SK-N-SH (cell line): ENCODE results near the gene ITSN1. TPM values are rescaled to one million over a fixed set of nuclear protein-coding genes. Genes with fewer than 3 reads are reported as not detected.

Experiments used
- CTCF ChIA-PET: fragments of 300-600, 350-600 bp; formaldehyde crosslinking; extraction: SDS; loops from one replicate; lab custom pipeline; 2021; lab: Yijun Ruan, JAX
- POLR2A ChIA-PET: fragments of 350-600 bp; sonication (Branson Sonifier 250); formaldehyde crosslinking; extraction: SDS; loops from one replicate; lab custom pipeline; 2020; ENCODE audit warnings: antibody characterized with exemption, inconsistent platforms; lab: Yijun Ruan, JAX
- DNase-seq: peaks from one replicate; pipeline ENCODE4 v3.0.0; 2012
- H2AFZ ChIP-seq: fragments of 200-600 bp; sonication (generic); 2 replicates; pipeline ENCODE4 v1.8.1; 2016; ENCODE audit warnings: antibody characterized with exemption, mild to moderate bottlenecking, low read depth
- H3F3A ChIP-seq: fragments of 200-600 bp; sonication (generic); replicated peaks from 2 replicates; pipeline ENCODE3; 2016; ENCODE audit warnings: antibody characterized with exemption, mild to moderate bottlenecking; ENCODE audit not compliant: insufficient read depth
- H3K27ac ChIP-seq, 2 experiments: fragments of 200-500 bp in 1 of 2; fragments of 200-600 bp in 1 of 2; sonication (Bioruptor generic) in 1 of 2; sonication (generic), shearing (Covaris generic) in 1 of 2; 2 replicates each; pipeline versions ENCODE4 v1.5.1 to v1.6.1; 2014 to 2016; ENCODE audit warnings: low read depth in 2 of 2, inconsistent platforms in 1 of 2, low read length in 1 of 2, mild to moderate bottlenecking in 1 of 2, mixed read lengths in 1 of 2
- H3K27me3 ChIP-seq: fragments of 200-600 bp; sonication (generic), shearing (Covaris generic); 2 replicates; pipeline ENCODE4 v1.6.1; 2016; ENCODE audit warnings: mixed run types; ENCODE audit not compliant: insufficient read depth
- H3K36me3 ChIP-seq, 2 experiments: fragments of 200-500 bp in 1 of 2; fragments of 200-600 bp in 1 of 2; sonication (Bioruptor generic) in 1 of 2; sonication (generic) in 1 of 2; replicated peaks in 1 of 2; 2 replicates each; pipeline versions ENCODE3 to v1.5.1; 2014 to 2016; ENCODE audit warnings: low read length in 1 of 2, mild to moderate bottlenecking in 1 of 2; ENCODE audit not compliant: insufficient read depth in 2 of 2, control insufficient read depth in 1 of 2
- H3K4me1 ChIP-seq, 2 experiments: fragments of 200-500 bp in 1 of 2; fragments of 200-600 bp in 1 of 2; sonication (Bioruptor generic) in 1 of 2; sonication (generic), shearing (Covaris generic) in 1 of 2; 2 replicates each; pipeline versions ENCODE4 v1.5.1 to v1.6.1; 2014 to 2016; ENCODE audit warnings: low read depth in 1 of 2, low read length in 1 of 2, mixed run types in 1 of 2; ENCODE audit not compliant: insufficient read depth in 2 of 2, control insufficient read depth in 1 of 2
- H3K4me2 ChIP-seq: fragments of 200-600 bp; sonication (generic), shearing (Covaris generic); 2 replicates; pipeline ENCODE4 v1.6.1; 2017; ENCODE audit warnings: mixed run types
- H3K4me3 ChIP-seq, 2 experiments: fragments of 200-500 bp in 1 of 2; fragments of 200-600 bp in 1 of 2; sonication (Bioruptor generic) in 1 of 2; sonication (generic), shearing (Covaris generic) in 1 of 2; 2 replicates each; pipeline versions ENCODE4 v1.5.1 to v1.8.1; 2014 to 2016; ENCODE audit warnings: low read depth in 2 of 2, inconsistent platforms in 1 of 2, low read length in 1 of 2, mild to moderate bottlenecking in 1 of 2, mixed read lengths in 1 of 2, moderate library complexity in 1 of 2
- H3K79me2 ChIP-seq: fragments of 200-600 bp; sonication (generic); 2 replicates; pipeline ENCODE4 v1.8.1; 2017; ENCODE audit warnings: mild to moderate bottlenecking; ENCODE audit not compliant: insufficient read depth
- H3K9ac ChIP-seq: fragments of 200-600 bp; sonication (generic); 2 replicates; pipeline ENCODE4 v1.6.1; 2017; ENCODE audit warnings: mixed run types
- H3K9me2 ChIP-seq: fragments of 200-600 bp; sonication (generic); 2 replicates; pipeline ENCODE4 v1.6.1; 2017; ENCODE audit warnings: mixed run types
- H3K9me3 ChIP-seq: fragments of 200-600 bp; sonication (generic); 2 replicates; pipeline ENCODE4 v1.6.1; 2017; ENCODE audit warnings: mixed run types, mild to moderate bottlenecking, moderate library complexity
- H4K20me1 ChIP-seq: fragments of 200-600 bp; sonication (generic); 2 replicates; pipeline ENCODE4 v1.6.1; 2017; ENCODE audit warnings: mild to moderate bottlenecking, mixed run types; ENCODE audit not compliant: insufficient read depth
- ELF1 ChIP-seq: IDR thresholded peaks from 2 replicates; pipeline ENCODE4 v1.4.0; 2012
- EZH2phosphoT487 ChIP-seq: fragments of 200-600 bp; sonication (generic); IDR thresholded peaks from 2 replicates; pipeline ENCODE4 v1.6.1; 2017; ENCODE audit warnings: low read depth, mixed run types, mild to moderate bottlenecking, antibody characterized with exemption, moderate library complexity, borderline replicate concordance
- FOXJ3 ChIP-seq: sonication (generic); formaldehyde crosslinking; IDR thresholded peaks from 2 replicates; pipeline ENCODE4 v1.5.1; 2020; ENCODE audit warnings: mild to moderate bottlenecking, missing genetic modification reagents
- FOXM1 ChIP-seq: IDR thresholded peaks from 2 replicates; pipeline ENCODE4 v1.4.0; 2012; ENCODE audit warnings: low read depth, mild to moderate bottlenecking
- GABPA ChIP-seq: IDR thresholded peaks from 2 replicates; pipeline ENCODE4 v1.4.0; 2012; ENCODE audit warnings: low read depth, mild to moderate bottlenecking
- JUND ChIP-seq: IDR thresholded peaks from 2 replicates; pipeline ENCODE4 v1.4.0; 2012
- NFIC ChIP-seq: IDR thresholded peaks from 2 replicates; pipeline ENCODE4 v1.4.0; 2012; ENCODE audit warnings: borderline replicate concordance
- NRF1 ChIP-seq: IDR thresholded peaks from 2 replicates; pipeline ENCODE4 v1.6.1; 2012; ENCODE audit warnings: low read depth, mild to moderate bottlenecking, low read length
- RAD21 ChIP-seq: IDR thresholded peaks from 2 replicates; pipeline ENCODE4 v1.6.1; 2012; ENCODE audit warnings: mild to moderate bottlenecking, low read length
- RFX5 ChIP-seq: IDR thresholded peaks from 2 replicates; pipeline ENCODE4 v1.6.1; 2012; ENCODE audit warnings: mild to moderate bottlenecking, improper control_type of control experiment, low read length
- TAF1 ChIP-seq: IDR thresholded peaks from 2 replicates; pipeline ENCODE4 v1.6.1; 2012; ENCODE audit warnings: low read depth, mild to moderate bottlenecking, low read length, moderate library complexity, borderline replicate concordance
- YY1 ChIP-seq: IDR thresholded peaks from 2 replicates; pipeline ENCODE4 v1.4.0; 2012; ENCODE audit warnings: low read depth, mild to moderate bottlenecking
- WGBS: methylation state at CpG from one replicate; pipeline ENCODE4 v1.1.6; 2017; ENCODE audit warnings: low lambda C conversion rate; 5-methylcytosine and 5-hydroxymethylcytosine counted together
- polyA plus RNA-seq, 3 experiments: library from polyadenylated mRNA; depleted of rRNA; stranded (reverse); fragments of >200 nt; gene quantifications; 2 replicates each; pipeline ENCODE4 v1.2.3, GENCODE V29; 2012
- TF ChIP-seq, protein P1 (sequence below): IDR thresholded peaks from 2 replicates; pipeline ENCODE4 v1.6.1; 2012; ENCODE audit warnings: mild to moderate bottlenecking, low read depth, low read length, moderate library complexity
- TF ChIP-seq, protein P2 (sequence below): fragments of 150-350 bp; IDR thresholded peaks from 2 replicates; pipeline ENCODE4 v1.6.1; 2017; ENCODE audit warnings: antibody characterized with exemption, low read length, low read depth, borderline replicate concordance
- TF ChIP-seq, protein P3 (sequence below): IDR thresholded peaks from 2 replicates; pipeline ENCODE4 v1.4.0; 2012; ENCODE audit warnings: low read depth, borderline replicate concordance

ITSN1 gene
- polyA plus RNA-seq, 1 of the 3 experiments (the other 2 are of a cell fraction), result 27.8 TPM

DNA sequence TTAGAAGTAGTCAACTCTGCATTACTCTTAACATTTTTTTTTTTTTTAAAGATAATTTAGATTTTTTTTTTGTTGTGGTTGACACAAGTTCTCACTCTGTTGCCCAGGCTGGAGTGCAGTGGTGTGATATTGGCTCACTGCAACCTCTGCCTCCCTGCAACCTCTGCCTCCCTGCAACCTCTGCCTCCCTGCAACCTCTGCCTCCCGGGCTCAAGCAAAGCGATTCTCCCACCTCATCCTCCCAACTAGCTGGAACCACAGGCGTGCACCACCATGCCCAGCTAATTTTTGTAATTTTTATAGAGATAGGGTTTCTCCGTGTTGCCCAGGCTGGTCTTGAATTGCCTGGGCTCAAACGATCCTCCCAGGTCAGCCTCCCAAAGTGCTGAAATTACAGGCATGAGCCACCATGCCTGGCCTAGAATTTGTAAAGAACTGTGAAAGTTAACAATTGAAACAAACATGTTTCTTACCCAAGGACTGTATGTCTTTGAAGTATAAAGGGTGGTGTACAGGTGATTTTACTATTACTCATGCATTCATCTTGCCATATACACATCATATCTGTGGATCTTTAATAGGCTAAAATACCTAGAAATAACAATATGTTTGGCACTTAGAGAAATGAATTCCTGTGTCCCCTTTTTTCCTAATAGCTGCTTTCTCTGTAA is 158.6 kb downstream of the ITSN1 start:
- DNase-seq, result no peak
- H3K4me2 ChIP-seq, result no peak overlapping the region
- no peaks in the 10 kb centered on the region for H3K9me2 ChIP-seq
- H3K4me1 ChIP-seq, result peaks cover 0 to 6% of the 10 kb centered on the region in 2 experiments; a peak in 1 of 4 replicates
- ChIA-PET POLR2A (no interaction called here), CTCF (interaction anchor here (1.1 kb wide), 1 partner anchor 19 kb away, joined by 3 read pairs; no protein-coding TSS in a partner anchor)
- H3K4me3 ChIP-seq, result no peak overlapping the region
- H3K9ac ChIP-seq, result no peak overlapping the region
- no peaks in the 10 kb centered on the region for H3F3A ChIP-seq
- WGBS, result 96% methylated on average over 5 of the region's 5 CpGs
- H3K36me3 ChIP-seq, result peaks cover 19 to 26% of the 10 kb centered on the region in 2 experiments
- no peaks in the 10 kb centered on the region for H3K27me3 ChIP-seq
- H4K20me1 ChIP-seq, result no peaks in the 10 kb centered on the region
- H2AFZ ChIP-seq, result no peak overlapping the region
- no peak overlapping the region for H3K27ac ChIP-seq
- no peak for TF ChIP-seq EZH2phosphoT487
- no peak for TF ChIP-seq GABPA
- TF ChIP-seq RFX5, result no peak
- no peak for TF ChIP-seq NFIC
- TF ChIP-seq FOXJ3, result no peak
- TF ChIP-seq, protein P1, sequence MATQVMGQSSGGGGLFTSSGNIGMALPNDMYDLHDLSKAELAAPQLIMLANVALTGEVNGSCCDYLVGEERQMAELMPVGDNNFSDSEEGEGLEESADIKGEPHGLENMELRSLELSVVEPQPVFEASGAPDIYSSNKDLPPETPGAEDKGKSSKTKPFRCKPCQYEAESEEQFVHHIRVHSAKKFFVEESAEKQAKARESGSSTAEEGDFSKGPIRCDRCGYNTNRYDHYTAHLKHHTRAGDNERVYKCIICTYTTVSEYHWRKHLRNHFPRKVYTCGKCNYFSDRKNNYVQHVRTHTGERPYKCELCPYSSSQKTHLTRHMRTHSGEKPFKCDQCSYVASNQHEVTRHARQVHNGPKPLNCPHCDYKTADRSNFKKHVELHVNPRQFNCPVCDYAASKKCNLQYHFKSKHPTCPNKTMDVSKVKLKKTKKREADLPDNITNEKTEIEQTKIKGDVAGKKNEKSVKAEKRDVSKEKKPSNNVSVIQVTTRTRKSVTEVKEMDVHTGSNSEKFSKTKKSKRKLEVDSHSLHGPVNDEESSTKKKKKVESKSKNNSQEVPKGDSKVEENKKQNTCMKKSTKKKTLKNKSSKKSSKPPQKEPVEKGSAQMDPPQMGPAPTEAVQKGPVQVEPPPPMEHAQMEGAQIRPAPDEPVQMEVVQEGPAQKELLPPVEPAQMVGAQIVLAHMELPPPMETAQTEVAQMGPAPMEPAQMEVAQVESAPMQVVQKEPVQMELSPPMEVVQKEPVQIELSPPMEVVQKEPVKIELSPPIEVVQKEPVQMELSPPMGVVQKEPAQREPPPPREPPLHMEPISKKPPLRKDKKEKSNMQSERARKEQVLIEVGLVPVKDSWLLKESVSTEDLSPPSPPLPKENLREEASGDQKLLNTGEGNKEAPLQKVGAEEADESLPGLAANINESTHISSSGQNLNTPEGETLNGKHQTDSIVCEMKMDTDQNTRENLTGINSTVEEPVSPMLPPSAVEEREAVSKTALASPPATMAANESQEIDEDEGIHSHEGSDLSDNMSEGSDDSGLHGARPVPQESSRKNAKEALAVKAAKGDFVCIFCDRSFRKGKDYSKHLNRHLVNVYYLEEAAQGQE, result no peak
- TF ChIP-seq JUND, result no peak
- TF ChIP-seq TAF1, result no peak
- TF ChIP-seq, protein P2, sequence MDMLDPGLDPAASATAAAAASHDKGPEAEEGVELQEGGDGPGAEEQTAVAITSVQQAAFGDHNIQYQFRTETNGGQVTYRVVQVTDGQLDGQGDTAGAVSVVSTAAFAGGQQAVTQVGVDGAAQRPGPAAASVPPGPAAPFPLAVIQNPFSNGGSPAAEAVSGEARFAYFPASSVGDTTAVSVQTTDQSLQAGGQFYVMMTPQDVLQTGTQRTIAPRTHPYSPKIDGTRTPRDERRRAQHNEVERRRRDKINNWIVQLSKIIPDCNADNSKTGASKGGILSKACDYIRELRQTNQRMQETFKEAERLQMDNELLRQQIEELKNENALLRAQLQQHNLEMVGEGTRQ, result no peak
- no peak for TF ChIP-seq NRF1
- TF ChIP-seq FOXM1, result no peak
- TF ChIP-seq YY1, result no peak
- no peak for TF ChIP-seq RAD21
- TF ChIP-seq, protein P3, sequence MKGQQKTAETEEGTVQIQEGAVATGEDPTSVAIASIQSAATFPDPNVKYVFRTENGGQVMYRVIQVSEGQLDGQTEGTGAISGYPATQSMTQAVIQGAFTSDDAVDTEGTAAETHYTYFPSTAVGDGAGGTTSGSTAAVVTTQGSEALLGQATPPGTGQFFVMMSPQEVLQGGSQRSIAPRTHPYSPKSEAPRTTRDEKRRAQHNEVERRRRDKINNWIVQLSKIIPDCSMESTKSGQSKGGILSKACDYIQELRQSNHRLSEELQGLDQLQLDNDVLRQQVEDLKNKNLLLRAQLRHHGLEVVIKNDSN, result no peak
- no peak for TF ChIP-seq ELF1
- no peaks in the 10 kb centered on the region for H3K9me3 ChIP-seq
- no peaks in the 10 kb centered on the region for H3K79me2 ChIP-seq
